ENCODE results near the gene GUK1. TPM values are rescaled to one million over a fixed set of nuclear protein-coding genes. Genes with fewer than 3 reads are reported as not detected.

Gene GUK1
- total and polyA plus RNA-seq, 2 experiments from 2014 or later, result 87.5 to 121 TPM

GRCh38 chr1:228177721-228178710 lies 37.9 kb downstream of the GUK1 start:
- no peaks in the 10 kb centered on the region for H3K79me2 ChIP-seq (replicated peaks; ENCODE audit: insufficient read depth)
- H3K4me3 ChIP-seq, result no peak overlapping the region
- H3K27ac Mint-ChIP-seq, result no peak overlapping the region
- H3K27me3 ChIP-seq (ENCODE audit: insufficient read depth), result no peaks in the 10 kb centered on the region
- no peak overlapping the region for H2AFZ ChIP-seq
- H3K27ac ChIP-seq (ENCODE audit: low read depth), result no peak overlapping the region
- H3K4me2 ChIP-seq, result no peak overlapping the region
- no peaks in the 10 kb centered on the region for H3K36me3 ChIP-seq (ENCODE audit: insufficient read depth)
- no peaks in the 10 kb centered on the region for H3K9me3 Mint-ChIP-seq
- H4K20me1 ChIP-seq (replicated peaks; ENCODE audit: insufficient read depth), result no peaks in the 10 kb centered on the region
- H3K4me3 Mint-ChIP-seq, result no peak overlapping the region
- peaks cover 4% of the 10 kb centered on the region; the same call in 1 of the 2 replicates for H3F3A ChIP-seq (replicated peaks; ENCODE audit: low read depth)
- ATAC-seq, result no peak
- peaks cover 2% of the 10 kb centered on the region; the same call in 1 of the 3 replicates for H3K36me3 Mint-ChIP-seq (ENCODE audit: low read depth)
- DNase-seq (ENCODE audit: low spot score), result no peak
- H3K4me1 ChIP-seq (ENCODE audit: insufficient read depth), result no peaks in the 10 kb centered on the region
- TF ChIP-seq CTCF (conservative IDR thresholded peaks at IDR 0.05; ENCODE audit: low read depth in 2 of 2), result no peak
- TF ChIP-seq EZH2 (IDR thresholded peaks at IDR 0.05; ENCODE audit: low read depth, unreplicated experiment), result no peak
- TF ChIP-seq NANOG (IDR thresholded peaks at IDR 0.05; ENCODE audit: borderline replicate concordance), result no peak
- no peak for TF ChIP-seq REST (IDR thresholded peaks at IDR 0.05; ENCODE audit: unreplicated experiment)
- TF ChIP-seq ZNF114 (CRISPR knock-in tag; IDR thresholded peaks at IDR 0.05), result no peak
- no peak for TF ChIP-seq ZNF331 (CRISPR knock-in tag; IDR thresholded peaks at IDR 0.05; ENCODE audit: low read depth)
- no peaks in the 10 kb centered on the region for H3K9me2 ChIP-seq (ENCODE audit: insufficient read depth)
- no peaks in the 10 kb centered on the region for H3K4me1 Mint-ChIP-seq
- H3K27me3 Mint-ChIP-seq (ENCODE audit: insufficient read depth, low read depth, poor library complexity), result peaks cover 9% of the 10 kb centered on the region

Data from GM23338 (cell line).